GM18868 (cell line): ENCODE data around the gene MMP24OS.
A peak's percentile ranks its signal among the peaks of the same experiment; 100 is the strongest.
"Not testable (repeated sequence)": the region's sequence is repeated elsewhere in the genome, so short reads cannot be mapped to it uniquely, and the experiment has no call there.

ENCODE experiments used
- ATAC-seq: cut with Tn5 transposase; IDR thresholded peaks from one replicate; pipeline ENCODE4 v1.9.1; 2021; ENCODE audit warnings: mild to moderate bottlenecking, moderate library complexity; ENCODE audit not compliant: unreplicated experiment

The MMP24OS gene

GRCh38 chr20:35277531-35278395, at the start of gene MMP24OS:
MMP24OS (minus strand) TSS chr20:35278122; CDS start chr20:35277929, 193 bp downstream.
- ATAC-seq, result peak; percentile 82

- no peak for ATAC-seq
Observed at GRCh38 chr20:35327074-35327976, 49.4 kb upstream of the MMP24OS start.

- ATAC-seq, result no peak
Observed at GRCh38 chr20:35326740-35327073, 48.8 kb upstream of the MMP24OS start.

- no peak for ATAC-seq
Observed at GRCh38 chr20:35326021-35326739, 48.3 kb upstream of the MMP24OS start.

GRCh38 chr20:35325401-35325800, 47.5 kb upstream of the MMP24OS start:
- ATAC-seq, result no peak

- ATAC-seq, result no peak
Observed at GRCh38 chr20:35320396-35321126, 42.6 kb upstream of the MMP24OS start.

GRCh38 chr20:35319871-35320197, 41.9 kb upstream of the MMP24OS start:
- ATAC-seq, result no peak

GRCh38 chr20:35319192-35319870, 41.4 kb upstream of the MMP24OS start:
- no peak for ATAC-seq

GRCh38 chr20:35318502-35319157, 40.7 kb upstream of the MMP24OS start:
- no peak for ATAC-seq

- ATAC-seq, result no peak
Observed at GRCh38 chr20:35317416-35318210, 39.7 kb upstream of the MMP24OS start.

- no peak for ATAC-seq
Observed at GRCh38 chr20:35316086-35316485, 38.2 kb upstream of the MMP24OS start.

- not testable (repeated sequence) for ATAC-seq
Observed at GRCh38 chr20:35315632-35316020, 37.7 kb upstream of the MMP24OS start.

GRCh38 chr20:35314816-35315631, 37.1 kb upstream of the MMP24OS start:
- ATAC-seq, result no peak

GRCh38 chr20:35312318-35312717, 34.4 kb upstream of the MMP24OS start:
- no peak for ATAC-seq

GRCh38 chr20:35311822-35312221, 33.9 kb upstream of the MMP24OS start:
- no peak for ATAC-seq

- no peak for ATAC-seq
Observed at GRCh38 chr20:35311409-35311808, 33.5 kb upstream of the MMP24OS start.

GRCh38 chr20:35307666-35308653, 30.0 kb upstream of the MMP24OS start:
- ATAC-seq, result no peak
